Karpas-422 (cell line): ENCODE measurements around the gene KCNJ11. TPM values are rescaled to one million over a fixed set of nuclear protein-coding genes. Genes with fewer than 3 reads are reported as not detected.

Experiments
- total RNA-seq: library from RNA; depleted of rRNA; stranded (reverse); fragments of >200 nt; shearing (Covaris generic); gene quantifications from 2 replicates; pipeline ENCODE4 v1.2.3, GENCODE V29; 2014; ENCODE audit warnings: low replicate concordance; rRNA removed

Gene KCNJ11
- total RNA-seq, 1 experiment from 2014 or later = 0.26 TPM

Other genes starting within 250 kb of the KCNJ11 start
- 32.8 and 44.2 TPM in 2 replicates for gene PIK3C2A, start 180.7 kb downstream of the KCNJ11 start, total RNA-seq
- 64.3 and 87.9 TPM in 2 replicates for gene NUCB2, start 111.9 kb downstream of the KCNJ11 start, total RNA-seq
- 26.4 and 38.6 TPM in 2 replicates for gene NCR3LG1, start 36.9 kb downstream of the KCNJ11 start, total RNA-seq
- gene ABCC8, start 88.2 kb upstream of the KCNJ11 start, total RNA-seq = not detected in 2 replicates
- gene USH1C, start 155.8 kb upstream of the KCNJ11 start, total RNA-seq = not detected in 2 replicates
- gene OTOG, start 158.6 kb upstream of the KCNJ11 start, total RNA-seq = not detected in 2 replicates